Vagina (tissue), 2 donors: ENCODE data around the gene CRYZL1. TPM values are rescaled to one million over a fixed set of nuclear protein-coding genes. Genes with fewer than 3 reads are reported as not detected.

Source experiments
- DNase-seq, 2 donors: peaks; one replicate each; pipeline ENCODE4 v3.0.0-alpha.2; 2017; ENCODE audit errors: extremely low spot score in 2 of 2
- H3K27ac ChIP-seq: fragments of 200-600 bp; sonication (generic); one replicate; pipeline ENCODE4 v1.5.1; 2019
- H3K27me3 ChIP-seq: fragments of 200-600 bp; sonication (generic); one replicate; pipeline ENCODE4 v1.5.1; 2019
- H3K36me3 ChIP-seq, 2 donors: fragments of 200-600 bp; sonication (generic); one replicate each; pipeline ENCODE4 v1.5.1; 2017 to 2019
- H3K4me1 ChIP-seq: fragments of 200-600 bp; sonication (generic); one replicate; pipeline ENCODE4 v1.5.1; 2019
- H3K4me3 ChIP-seq, 2 donors: fragments of 200-600 bp; sonication (generic); 1 replicate in 1 of 2; 2 replicates in 1 of 2; pipeline ENCODE4 v1.5.1; 2016 to 2019
- H3K9me3 ChIP-seq: fragments of 200-600 bp; sonication (generic); one replicate; pipeline ENCODE4 v1.5.1; 2019
- CTCF ChIP-seq, 3 experiments: fragments of 450-650 bp in 2 of 3; fragments of 200-600 bp in 1 of 3; sonication (generic) in 1 of 3; IDR thresholded peaks; one replicate each; pipeline ENCODE4 v1.5.1; 2017 to 2019; ENCODE audit warnings: antibody characterized with exemption in 3 of 3, mild to moderate bottlenecking in 2 of 3, moderate library complexity in 2 of 3
- POLR2A ChIP-seq, 2 donors: fragments of 450-650 bp; IDR thresholded peaks; one replicate each; pipeline ENCODE4 v1.6.1; 2017; ENCODE audit warnings: antibody characterized with exemption in 2 of 2, mild to moderate bottlenecking in 2 of 2, moderate library complexity in 2 of 2
- POLR2AphosphoS5 ChIP-seq, 2 donors: sonication (generic); formaldehyde crosslinking; IDR thresholded peaks; one replicate each; pipeline ENCODE4 v1.9.0; 2017; ENCODE audit warnings: antibody characterized with exemption in 2 of 2, mild to moderate bottlenecking in 2 of 2, low read depth in 1 of 2; ENCODE audit not compliant: insufficient read depth in 1 of 2
- intact Hi-C: fragments of 100-400 bp; cut with DNase I; formaldehyde crosslinking; loops from one replicate; pipeline ENCODE4 v1.15.1; 2023
- total RNA-seq: library from RNA; depleted of rRNA; stranded (reverse); fragments of >200 nt; gene quantifications from one replicate; pipeline ENCODE4 v1.2.3, GENCODE V29; 2016

CRYZL1 gene
- total RNA-seq, 1 donor from 2014 or later = 56.2 TPM

GRCh38 chr21:33661146-33661545, 19.6 kb upstream of the CRYZL1 start:
- Histone ChIP-seq H3K27me3 (no peaks in the 10 kb centered on the region), H3K36me3 (no peaks in the 10 kb centered on the region), H3K4me1 (peaks cover 40% of the 10 kb centered on the region), H3K27ac (no peak overlapping the region), H3K9me3 (no peaks in the 10 kb centered on the region), H3K4me3 (no peak overlapping the region)
- no peak for TF ChIP-seq POLR2A (IDR thresholded peaks at IDR 0.05)
- TF ChIP-seq CTCF (IDR thresholded peaks at IDR 0.05) = no peak
- no peak for TF ChIP-seq POLR2AphosphoS5 (IDR thresholded peaks at IDR 0.05; ENCODE audit: insufficient read depth in 1 of 2, low read depth in 1 of 2)
- intact Hi-C loops = no loop called here
- no peak for DNase-seq

DNA sequence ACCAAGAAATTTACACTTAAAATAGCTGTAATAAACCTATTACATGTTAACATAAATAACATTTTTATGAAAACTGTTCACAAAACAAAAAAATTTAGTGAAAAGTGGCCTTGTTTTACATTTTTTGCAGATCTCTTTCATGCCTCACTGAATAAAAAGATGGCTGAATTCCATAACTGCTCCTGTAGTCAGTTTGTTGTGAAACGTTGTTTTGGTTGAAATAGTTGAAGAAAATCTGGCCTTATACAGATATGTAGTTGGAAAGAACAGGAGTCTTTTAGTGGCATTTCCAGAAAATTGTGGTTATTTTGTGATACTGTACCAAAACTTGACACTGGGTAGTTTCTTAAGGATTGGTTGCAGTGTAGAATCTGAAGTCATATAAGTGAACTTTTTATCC, 18.9 kb upstream of the CRYZL1 start:
- Histone ChIP-seq H3K27me3 (no peaks in the 10 kb centered on the region), H3K27ac (no peak overlapping the region)

GRCh38 chr21:33659568-33659949, 18.0 kb upstream of the CRYZL1 start:
- TF ChIP-seq CTCF (IDR thresholded peaks at IDR 0.05) (no peak), POLR2AphosphoS5 (IDR thresholded peaks at IDR 0.05; ENCODE audit: insufficient read depth in 1 of 2, low read depth in 1 of 2) (no peak), POLR2A (IDR thresholded peaks at IDR 0.05) (no peak)
- DNase-seq = no peak
- Histone ChIP-seq H3K36me3 (no peaks in the 10 kb centered on the region), H3K4me1 (peaks cover 52% of the 10 kb centered on the region), H3K4me3 (no peak overlapping the region), H3K9me3 (no peaks in the 10 kb centered on the region), H3K27me3 (no peaks in the 10 kb centered on the region), H3K27ac (no peak overlapping the region)
- intact Hi-C loops = no loop called here

More for the DNA sequence above, 18.9 kb upstream of the CRYZL1 start:
- peaks cover 47% of the 10 kb centered on the region for H3K4me1 ChIP-seq
- no peaks in the 10 kb centered on the region for H3K36me3 ChIP-seq
- no peak overlapping the region for H3K4me3 ChIP-seq
- no peak for DNase-seq
- no peaks in the 10 kb centered on the region for H3K9me3 ChIP-seq
- no peak for TF ChIP-seq POLR2AphosphoS5 (IDR thresholded peaks at IDR 0.05; ENCODE audit: insufficient read depth in 1 of 2, low read depth in 1 of 2)
- no peak for TF ChIP-seq POLR2A (IDR thresholded peaks at IDR 0.05)
- no peak for TF ChIP-seq CTCF (IDR thresholded peaks at IDR 0.05)
- intact Hi-C loops = no loop called here

GRCh38 chr21:33658919-33659567, 17.5 kb upstream of the CRYZL1 start:
- H3K4me1 ChIP-seq = peaks cover 52% of the 10 kb centered on the region
- H3K36me3 ChIP-seq = no peaks in the 10 kb centered on the region
- TF ChIP-seq CTCF (IDR thresholded peaks at IDR 0.05) (no peak), POLR2A (IDR thresholded peaks at IDR 0.05) (no peak), POLR2AphosphoS5 (IDR thresholded peaks at IDR 0.05; ENCODE audit: insufficient read depth in 1 of 2, low read depth in 1 of 2) (no peak)
- H3K9me3 ChIP-seq = no peaks in the 10 kb centered on the region
- H3K27ac ChIP-seq = no peak overlapping the region
- no peak overlapping the region for H3K4me3 ChIP-seq
- no peaks in the 10 kb centered on the region for H3K27me3 ChIP-seq
- intact Hi-C loops = no loop called here
- DNase-seq = no peak

- no peak overlapping the region for H3K27ac ChIP-seq
- intact Hi-C loops = no loop called here
Observed at GRCh38 chr21:33657124-33657820, 15.7 kb upstream of the CRYZL1 start.

More at GRCh38 chr21:33657124-33657820, 15.7 kb upstream of the CRYZL1 start:
- H3K27me3 ChIP-seq = no peaks in the 10 kb centered on the region
- H3K36me3 ChIP-seq = no peaks in the 10 kb centered on the region
- TF ChIP-seq POLR2A (IDR thresholded peaks at IDR 0.05) (no peak), POLR2AphosphoS5 (IDR thresholded peaks at IDR 0.05; ENCODE audit: insufficient read depth in 1 of 2, low read depth in 1 of 2) (no peak), CTCF (IDR thresholded peaks at IDR 0.05) (no peak)
- no peaks in the 10 kb centered on the region for H3K9me3 ChIP-seq
- H3K4me1 ChIP-seq = peaks cover 52% of the 10 kb centered on the region
- DNase-seq = no peak
- H3K4me3 ChIP-seq = no peak overlapping the region
